TTC549 (cell line): ENCODE measurements around the gene SBF2.

ENCODE experiments used
- FAIRE-seq: peaks from 2 replicates; lab custom pipeline; 2012; peaks lifted over from hg19 to GRCh38; lab: Jason Lieb, UNC

The SBF2 gene

DNA sequence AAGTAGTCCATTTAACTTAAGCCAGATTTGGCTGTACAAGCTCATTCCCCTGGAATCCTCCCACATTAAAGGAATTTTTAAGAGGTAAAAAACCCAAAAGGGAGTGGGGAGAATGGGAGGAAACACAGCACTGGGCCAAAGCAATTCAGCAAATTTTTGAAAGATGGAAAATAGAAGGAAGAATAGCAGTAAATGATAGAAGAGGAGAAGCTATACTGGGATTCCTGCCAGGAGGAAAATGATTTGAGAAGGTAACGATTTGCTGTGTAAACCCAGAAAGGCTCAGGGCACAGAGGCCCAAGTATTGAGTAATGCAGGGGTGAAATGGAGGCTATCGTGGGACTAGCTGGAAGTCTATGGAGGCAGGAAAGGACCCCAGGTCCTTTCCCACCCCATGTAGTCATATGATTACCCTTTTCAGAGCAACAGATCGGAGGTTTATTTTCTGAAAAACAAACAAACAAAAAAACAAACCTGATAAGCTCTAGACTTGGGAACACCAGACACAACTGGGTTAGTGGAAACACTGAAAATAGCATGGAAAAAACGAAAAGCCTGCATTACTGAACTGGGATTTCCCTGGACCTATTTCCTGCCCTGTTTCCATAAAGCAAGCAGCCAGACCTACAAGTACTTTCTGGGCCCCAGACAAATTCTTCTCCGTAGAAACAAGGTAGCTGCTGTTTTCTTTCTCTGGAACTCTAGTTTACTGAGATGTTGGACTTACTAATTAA lies 490.2 kb downstream of the SBF2 start:
- FAIRE-seq, result peak; percentile 63

DNA sequence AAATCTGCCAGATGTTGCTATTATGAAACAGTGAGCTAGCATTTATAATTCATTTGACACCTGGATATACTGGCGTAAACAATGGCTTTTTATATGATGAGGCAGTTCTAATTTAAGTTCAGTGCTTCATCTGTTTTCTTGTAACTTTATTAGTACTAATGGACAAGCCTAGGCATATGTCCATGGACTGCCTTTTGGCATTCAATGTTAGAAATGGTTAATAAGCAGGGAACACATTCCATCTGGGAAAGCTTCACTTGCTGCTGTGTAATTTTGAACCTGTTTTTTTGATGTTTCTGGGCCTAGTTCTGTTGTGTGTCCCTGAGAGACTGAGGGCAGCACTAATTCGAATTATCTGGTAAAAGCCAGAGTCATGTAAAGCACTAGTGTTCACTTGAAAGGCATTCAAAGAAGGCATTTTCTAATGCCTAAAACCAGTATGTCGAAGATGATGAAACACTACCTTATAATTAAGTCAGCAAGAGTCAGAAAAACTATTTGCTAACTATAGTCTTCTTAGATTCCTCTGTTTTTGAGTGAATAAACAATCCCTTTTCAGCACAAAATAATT lies 491.6 kb downstream of the SBF2 start:
- FAIRE-seq, result peak; percentile 94

DNA sequence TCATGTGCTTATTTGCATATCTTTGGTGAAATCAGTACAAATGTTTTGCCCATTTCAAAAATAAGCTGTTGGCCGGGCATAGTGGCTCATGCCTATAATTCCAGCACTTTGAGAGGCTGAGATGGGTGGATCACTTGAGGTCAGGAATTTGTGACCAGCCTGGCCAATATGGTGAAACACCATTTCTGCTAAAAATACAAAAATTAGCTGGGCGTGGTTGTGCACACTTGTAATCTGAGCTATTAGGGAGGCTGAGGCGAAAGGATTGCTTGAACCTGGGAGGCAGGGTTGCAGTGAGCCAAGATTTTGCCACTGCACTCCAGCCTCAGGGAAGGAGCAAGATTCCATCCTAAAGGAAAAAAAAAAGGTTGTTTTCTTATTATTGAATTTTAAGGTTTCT lies 494.1 kb downstream of the SBF2 start:
- no peak for FAIRE-seq

DNA sequence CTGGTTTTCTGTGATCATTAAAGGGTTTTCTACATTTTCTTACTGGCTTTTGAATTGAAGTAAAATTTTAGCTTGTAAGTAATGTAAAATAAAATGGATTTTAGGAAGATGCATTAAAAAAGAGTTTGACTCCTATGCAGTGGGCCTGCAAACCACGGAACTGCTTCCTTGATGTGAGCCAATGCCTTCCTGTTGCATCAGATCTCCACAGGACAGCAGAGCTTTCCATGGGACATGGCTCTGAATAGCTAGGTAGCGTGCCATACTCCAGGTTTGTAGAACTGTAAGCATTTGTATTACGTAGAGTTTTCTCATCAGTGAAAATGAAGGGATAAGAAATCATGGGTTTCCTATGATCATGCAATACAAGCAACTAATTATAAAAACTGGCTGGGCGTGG lies 496.7 kb downstream of the SBF2 start:
- FAIRE-seq, result no peak

DNA sequence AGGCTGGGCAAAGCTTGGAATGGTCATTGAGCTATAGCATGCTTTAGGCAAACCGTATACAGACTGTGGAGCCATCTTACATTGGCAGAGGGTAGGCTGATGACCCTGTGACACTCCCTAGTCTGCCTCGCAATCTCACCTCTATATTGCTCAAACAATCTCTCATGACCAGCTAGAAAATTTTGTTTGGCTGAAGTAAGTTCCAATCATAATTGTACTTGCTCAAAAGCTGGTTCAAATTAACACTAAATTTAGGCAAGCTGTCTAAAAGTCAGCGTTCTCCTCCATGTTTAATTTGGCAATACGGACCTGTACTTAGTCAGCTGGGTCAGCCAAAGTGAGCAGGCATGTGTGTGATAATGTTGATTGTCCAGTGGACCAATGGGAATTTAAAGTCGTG lies 497.2 kb downstream of the SBF2 start:
- FAIRE-seq, result no peak

DNA sequence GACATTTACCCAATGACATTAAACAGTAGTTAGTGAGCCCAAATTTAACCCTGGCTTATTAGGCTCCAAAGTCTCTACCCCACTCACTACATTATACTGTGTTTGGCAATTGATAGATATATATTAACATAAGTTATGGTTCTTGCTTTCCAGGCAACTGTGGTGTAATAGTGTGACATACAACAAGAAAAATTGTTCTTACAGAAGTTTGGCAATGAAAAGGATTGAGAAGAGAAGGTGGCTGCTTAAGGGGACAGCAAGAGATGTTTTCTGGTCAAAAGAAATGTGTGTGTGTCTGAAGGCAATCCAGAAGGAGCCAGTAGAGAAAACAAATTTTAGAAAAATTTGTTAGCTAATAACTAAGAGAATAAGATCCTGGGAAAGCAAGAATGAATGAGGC lies 497.8 kb downstream of the SBF2 start:
- FAIRE-seq, result no peak

DNA sequence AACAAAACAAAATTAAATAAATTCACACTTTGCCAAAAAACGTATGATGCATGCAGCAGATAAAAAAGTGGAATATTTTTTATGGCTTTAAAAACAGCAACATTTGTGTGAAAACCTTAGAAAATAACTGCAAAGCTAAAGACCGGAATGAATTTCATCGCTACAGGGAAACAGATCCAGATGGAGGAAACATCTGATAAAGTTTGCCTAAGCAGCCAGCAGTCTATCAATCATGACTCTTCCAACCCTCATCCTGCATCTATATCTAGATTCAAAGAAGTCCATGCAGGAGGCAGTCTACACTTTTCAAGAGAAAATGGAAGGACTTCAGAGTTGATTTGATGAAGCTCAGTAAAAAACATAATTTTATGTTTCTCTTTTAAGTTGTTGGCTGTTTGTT lies 503.3 kb downstream of the SBF2 start:
- FAIRE-seq, result no peak

DNA sequence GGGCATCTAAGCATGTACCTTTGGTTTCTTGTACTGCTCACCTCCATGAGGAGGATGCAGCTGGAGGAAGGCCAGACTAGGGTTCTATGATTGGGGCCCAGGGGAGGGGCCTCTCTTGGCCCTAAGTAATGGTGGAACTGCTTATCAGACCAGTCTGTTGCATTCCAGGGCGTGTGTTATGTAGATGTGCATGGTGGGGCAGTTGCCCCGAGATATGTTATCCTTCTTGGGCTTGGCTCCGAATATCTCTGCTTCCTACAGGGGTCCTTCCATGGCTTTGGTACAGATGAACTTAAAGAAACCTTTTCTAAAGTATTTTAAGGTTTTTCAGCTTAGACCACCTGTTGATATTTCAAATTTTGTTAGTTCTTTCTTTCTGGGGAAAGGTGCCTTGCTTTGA lies 504.1 kb downstream of the SBF2 start:
- FAIRE-seq, result no peak

DNA sequence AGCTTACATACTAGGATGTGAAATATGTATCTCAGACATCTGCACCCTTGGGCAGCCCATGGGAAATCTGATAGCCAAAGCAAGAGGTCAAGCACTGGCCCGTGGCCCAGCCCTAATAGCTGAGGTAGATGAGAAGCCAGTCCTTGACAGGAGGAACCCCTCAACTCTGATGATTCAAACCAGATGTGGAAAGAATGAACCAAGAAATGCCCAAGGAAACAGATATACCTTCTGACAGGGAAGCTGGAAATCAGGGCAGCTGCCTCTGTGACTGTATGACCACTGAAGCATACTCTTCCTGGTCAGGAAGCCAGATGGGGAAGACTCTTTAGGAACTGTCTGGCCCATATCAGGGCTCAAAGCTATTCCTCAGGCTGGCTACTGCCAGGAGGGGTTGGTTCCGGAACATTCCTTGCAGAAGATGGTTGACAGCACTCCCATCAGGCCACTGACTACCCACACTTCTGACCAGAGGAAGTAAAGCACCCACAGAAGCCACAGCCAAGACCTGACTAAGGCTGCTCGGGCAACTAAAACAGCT lies 506.0 kb downstream of the SBF2 start:
- no peak for FAIRE-seq

DNA sequence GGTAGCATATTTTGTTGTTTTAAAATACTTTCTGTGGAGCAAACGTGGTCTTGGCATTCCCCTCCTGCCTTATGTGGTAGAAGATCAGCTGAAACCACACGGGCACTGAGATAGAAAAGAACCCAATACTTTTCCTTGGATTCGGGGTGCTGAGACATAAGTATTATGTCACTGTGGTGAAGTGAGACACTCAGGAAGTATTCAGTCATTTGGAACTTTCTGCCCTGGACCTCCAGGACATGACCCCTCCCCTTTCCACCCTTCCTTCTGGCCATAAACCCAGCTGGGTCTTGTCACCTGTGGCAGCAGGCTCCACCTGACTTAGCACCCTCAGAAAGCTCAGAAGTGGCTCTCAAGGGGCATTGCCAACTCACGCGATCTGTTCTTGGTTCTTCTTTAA lies 506.8 kb downstream of the SBF2 start:
- no peak for FAIRE-seq

DNA sequence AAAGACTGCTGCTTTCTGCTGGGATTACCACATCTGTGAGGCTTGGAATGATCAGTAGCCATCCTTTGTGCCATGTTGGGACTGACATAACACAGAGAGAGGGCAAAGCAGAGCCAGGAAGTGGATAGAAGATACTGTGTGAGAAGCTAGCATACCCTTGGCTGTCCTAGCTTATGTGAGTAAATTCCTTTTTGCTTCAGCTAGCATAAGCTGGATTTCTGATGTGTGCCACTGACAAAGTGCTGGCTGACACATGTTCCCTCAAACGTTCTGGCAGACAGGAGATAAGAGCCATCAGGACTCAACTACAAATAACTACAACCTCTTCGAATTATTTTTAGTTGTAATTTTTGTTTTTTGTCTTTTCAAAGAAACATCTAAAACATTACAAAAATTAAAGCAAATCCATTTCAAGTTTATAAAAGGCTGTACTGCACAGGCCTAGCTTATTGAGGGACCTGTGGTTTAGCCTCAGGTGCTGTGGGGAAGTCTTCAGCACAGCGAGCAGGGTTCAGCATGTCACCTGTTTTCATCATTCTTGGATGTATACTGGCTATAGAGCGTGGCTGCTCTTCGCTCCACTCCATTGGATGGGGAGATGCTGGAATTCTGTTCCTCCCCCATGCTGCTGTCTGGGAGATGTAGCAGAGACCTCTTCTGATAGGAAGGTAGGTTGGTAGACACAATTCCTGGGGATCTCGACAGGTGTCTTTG lies 509.3 kb downstream of the SBF2 start:
- no peak for FAIRE-seq

DNA sequence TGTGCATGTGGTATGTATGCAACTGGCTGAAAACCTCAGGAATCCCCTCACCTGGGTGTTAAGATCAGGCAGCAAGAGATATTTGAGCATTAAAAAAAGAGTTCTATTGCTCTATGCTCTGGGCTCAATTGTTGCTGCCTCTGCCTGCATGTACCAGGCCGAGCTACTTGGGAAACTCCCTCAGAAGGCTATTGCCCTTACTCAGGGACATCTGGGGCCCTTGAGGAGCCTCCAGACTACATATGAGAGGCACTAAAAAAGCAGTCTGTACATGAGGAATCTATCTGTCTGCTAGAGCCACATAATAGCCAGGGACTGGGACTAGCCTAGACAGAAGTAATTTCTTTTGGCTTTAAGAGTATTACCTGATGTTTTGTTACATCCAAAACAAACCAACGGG lies 510.0 kb downstream of the SBF2 start:
- FAIRE-seq, result no peak

DNA sequence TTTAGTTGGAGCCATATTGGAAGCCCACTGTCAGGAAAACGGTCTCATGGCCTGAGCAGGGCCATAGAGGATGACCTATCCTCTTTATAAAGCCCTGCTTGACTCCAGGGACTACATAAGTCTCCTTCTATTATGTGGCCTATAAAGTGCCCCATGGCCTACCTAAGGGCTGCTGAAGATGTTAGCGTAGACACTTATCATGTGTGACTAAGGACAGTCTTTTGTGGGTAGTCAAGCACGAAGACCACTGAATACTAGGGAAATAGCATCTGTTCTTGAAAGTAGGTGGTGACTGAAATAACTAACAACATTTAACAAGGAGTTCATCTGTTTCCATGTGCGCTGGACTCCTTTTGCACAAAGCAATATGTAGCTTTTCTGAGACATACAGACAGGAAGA lies 513.1 kb downstream of the SBF2 start:
- no peak for FAIRE-seq

DNA sequence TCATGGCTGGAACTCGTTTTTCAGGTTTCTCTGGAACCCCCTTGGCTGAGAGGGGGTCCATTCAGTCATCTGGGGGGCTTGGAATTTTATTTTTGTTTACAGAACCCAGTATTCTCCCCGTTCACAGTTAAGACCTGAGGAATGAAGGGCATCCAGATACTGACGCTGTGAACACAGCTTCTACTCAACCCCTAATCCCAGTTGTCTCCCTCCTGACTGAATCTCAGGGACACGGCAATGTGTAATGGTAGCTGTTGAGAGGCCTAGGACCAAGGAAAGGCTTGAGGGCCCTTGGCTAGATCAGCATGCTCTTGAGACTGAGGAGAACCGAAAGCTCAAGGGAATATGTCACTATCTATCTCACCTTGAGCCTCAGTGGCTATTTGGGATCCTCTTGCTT lies 516.5 kb downstream of the SBF2 start:
- FAIRE-seq, result no peak

DNA sequence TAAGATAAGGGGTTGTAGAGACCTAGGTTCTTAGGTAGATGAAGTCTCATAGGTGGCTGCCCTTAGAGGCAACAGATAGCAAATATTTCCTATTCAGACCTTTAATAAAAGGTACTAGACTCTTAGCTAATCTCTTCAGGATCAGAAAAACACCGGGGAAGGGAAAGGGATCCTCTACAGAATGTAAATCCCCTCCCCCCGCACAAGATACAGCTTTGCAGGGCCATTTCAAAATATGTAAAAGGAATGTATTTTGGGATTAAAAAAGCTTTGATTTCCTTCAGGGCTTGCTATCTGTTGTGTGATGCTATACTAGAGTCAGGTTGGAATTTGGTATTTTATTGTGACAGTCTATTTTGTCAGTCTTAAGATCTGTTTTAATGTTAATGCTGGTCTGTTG lies 517.0 kb downstream of the SBF2 start:
- no peak for FAIRE-seq

DNA sequence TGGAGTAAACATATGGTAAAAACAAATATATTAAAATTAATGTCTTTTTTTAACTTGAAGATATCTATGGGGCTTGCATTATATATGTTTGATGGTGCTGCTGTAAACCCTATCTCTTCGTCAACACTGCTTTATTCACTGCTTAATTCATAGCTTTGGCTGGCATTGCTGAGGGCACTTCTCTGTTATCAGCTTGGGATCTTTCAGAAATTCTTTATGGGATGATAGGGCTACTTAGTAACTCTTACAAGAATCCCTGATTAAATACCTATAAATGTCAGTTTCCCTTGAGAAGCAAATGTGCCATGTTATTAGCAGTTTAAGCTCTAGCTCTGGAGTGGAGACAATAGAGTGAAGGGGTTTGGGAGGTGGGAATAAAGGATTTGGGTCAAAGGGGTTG lies 517.8 kb downstream of the SBF2 start:
- no peak for FAIRE-seq

DNA sequence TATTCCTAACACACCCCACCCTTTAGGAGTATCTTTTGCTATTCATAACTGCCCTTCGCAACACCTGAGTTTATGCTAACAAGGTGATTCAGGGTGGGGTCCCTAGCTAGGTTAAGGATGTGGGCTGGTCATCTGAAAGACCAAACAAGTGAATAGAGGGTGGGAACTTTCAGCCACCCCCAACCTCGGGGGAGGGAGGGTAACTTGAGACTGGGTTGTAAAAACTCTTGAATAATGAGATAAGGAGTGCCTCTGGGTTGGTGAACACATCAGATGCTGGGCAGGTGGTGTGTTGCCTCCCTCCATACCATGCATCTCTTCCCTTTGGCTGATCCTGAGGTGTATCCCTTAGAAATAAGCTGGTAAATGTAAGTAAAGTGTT lies 518.6 kb downstream of the SBF2 start:
- FAIRE-seq, result no peak

DNA sequence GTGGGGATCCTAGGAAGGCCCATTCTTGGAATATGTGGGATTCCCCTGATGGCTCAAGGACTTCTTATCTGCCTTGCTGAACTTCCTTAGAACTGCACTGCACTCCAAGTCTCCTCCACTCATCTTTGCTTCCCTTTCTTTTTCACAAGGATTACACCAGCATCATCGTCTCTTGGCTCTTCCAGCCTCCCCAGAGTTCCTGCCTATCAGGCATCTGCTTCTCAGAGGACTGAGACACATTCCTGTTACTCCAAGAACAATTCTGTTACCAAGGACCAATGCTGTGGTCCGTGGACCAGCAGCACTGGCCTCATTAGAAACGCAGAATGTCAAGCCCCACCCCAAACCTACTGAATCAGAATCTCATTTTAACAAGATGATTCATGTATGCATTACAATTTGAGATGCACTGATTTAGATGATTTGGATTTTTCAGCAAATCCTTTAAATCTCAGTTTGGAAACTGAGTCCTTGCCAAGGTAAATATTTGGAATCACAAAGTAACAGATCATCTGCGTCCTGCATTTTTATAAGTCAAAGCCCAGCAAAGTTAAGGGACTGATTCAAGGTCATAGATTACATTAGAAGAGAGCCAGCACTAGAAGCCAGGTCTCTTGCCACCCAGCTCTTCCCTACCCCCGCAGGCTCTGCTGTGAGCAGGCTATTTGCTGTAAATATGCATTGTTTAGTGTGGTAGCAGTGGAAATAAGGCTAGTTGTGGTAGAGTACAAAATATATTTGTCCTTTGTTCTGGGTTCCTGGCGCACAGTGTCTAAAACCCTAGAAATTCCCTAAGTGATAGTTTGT lies 519.2 kb downstream of the SBF2 start:
- FAIRE-seq, result peak; percentile 86

DNA sequence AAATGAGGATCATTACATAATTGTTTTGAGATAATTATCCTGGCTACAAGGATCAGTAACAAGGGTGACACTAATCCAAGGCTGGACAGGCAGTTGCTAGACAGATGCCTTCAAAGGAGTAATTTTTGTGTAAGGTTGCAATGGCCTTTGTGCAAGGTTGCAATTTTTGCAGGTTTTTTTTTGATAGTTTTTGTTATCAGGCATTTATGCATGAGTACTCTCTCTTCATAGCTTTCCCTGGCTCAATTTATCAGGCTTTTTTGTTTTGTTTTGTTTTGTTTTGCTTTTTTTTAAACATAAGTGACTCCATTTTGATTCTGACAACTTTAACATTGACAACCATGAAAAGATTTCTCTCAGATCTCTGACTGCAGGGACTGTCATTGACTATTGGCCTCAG lies 519.9 kb downstream of the SBF2 start:
- FAIRE-seq, result no peak

DNA sequence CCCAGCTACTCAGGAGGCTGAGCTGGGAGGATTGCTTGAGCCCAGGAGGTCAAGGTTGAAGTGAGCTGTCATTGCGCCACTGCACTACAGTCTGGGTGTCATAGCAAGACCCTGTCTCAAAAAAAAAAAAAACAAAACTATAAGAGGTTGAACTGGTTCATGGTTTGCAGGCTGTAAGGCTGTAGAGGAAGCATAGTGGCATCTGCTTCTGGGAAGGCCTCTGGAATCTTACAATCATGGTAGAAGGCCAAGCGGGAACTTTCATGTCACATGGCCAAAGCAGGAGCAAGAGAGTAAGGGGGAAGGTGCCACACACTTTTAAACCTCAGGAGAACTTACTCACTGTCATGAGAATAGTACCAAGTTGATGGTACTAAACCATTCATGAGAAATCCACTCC lies 520.5 kb downstream of the SBF2 start:
- FAIRE-seq, result no peak

DNA sequence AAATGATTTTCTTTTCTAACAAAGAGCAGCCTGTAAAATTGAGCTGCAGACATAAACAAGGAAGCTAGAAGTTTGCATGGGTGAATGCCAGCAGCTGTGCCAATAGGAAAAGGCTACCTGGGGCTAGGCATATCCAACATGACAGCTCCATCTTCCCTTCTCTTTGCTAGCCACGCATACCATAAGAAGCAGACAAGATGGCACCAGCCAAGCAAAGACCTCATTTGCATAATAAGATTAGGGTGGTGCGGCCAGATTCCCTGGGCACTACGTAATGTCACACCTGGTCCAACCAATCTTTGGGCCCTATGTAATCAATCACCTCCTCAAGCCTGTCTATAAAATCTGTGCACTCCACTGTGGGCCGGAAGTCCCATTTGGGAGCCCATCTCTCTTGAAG lies 521.8 kb downstream of the SBF2 start:
- no peak for FAIRE-seq

DNA sequence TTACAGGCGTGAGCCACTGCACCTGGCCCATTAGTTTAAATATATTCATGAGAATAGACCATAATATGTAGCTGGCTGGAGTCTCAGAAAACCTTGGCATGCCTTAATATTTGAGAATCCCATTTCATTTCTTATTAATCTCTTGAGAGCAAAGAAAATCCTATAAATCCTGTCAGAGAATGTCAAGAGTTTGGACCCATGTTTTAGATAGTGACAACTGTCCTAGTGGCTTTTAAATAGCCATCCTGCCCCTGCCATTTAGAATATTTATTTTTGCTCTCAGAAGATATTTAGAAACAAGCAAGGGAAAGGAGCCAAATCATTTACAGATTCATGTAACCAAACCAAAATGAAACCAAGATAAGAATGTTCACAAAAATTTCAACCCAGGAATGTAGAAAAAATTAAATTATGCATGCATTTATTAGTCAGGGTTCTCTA lies 522.9 kb downstream of the SBF2 start:
- no peak for FAIRE-seq

DNA sequence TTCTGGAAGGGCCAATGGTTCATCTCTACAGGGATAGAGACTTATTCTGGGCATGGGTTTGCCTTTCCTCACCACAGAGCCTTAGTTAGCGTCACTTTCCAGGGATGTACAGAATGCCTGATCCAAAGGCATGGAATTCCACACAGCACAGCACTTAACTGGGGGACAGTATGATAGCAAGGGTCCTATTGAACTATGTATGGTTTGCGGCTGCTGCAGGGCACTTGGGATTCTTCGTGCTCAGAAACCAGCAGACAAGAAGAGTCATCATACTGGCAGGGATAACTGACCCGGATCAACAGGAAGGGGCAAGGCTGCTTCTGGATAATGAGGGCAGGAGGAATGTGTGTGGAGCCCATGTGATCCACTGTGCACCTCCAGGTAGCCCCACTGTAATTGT lies 524.4 kb downstream of the SBF2 start:
- FAIRE-seq, result no peak
